Mesendoderm (in vitro differentiated cells): ENCODE results near the gene CHRND.

ENCODE experiments used
- DNase-seq: peaks from one replicate; pipeline ENCODE4 v3.0.0; 2013
- H2AK5ac ChIP-seq: 2 replicates; pipeline ENCODE4 v1.6.1; 2013; ENCODE audit warnings: low read length, inconsistent platforms
- H2BK120ac ChIP-seq: 2 replicates; pipeline ENCODE4 v1.6.1; 2013; ENCODE audit warnings: low read depth, mild to moderate bottlenecking, low read length, moderate library complexity, mixed read lengths
- H2BK15ac ChIP-seq: replicated peaks from 2 replicates; pipeline ENCODE4 v1.6.1; 2013; ENCODE audit warnings: low read depth, mild to moderate bottlenecking, moderate library complexity
- H2BK5ac ChIP-seq: 2 replicates; pipeline ENCODE4 v1.6.1; 2013; ENCODE audit warnings: low read length, inconsistent platforms
- H3K18ac ChIP-seq: 2 replicates; pipeline ENCODE4 v1.6.1; 2013; ENCODE audit warnings: mild to moderate bottlenecking, low read length, mixed read lengths
- H3K23ac ChIP-seq: one replicate; pipeline ENCODE4 v1.6.1; 2013; ENCODE audit warnings: low read length
- H3K27ac ChIP-seq: 2 replicates; pipeline ENCODE4 v1.5.1; 2013; ENCODE audit warnings: low read depth, mild to moderate bottlenecking, inconsistent platforms, low read length, moderate library complexity
- H3K27me3 ChIP-seq: 2 replicates; pipeline ENCODE4 v1.6.1; 2013; ENCODE audit warnings: low read length, control low read depth, mild to moderate bottlenecking, inconsistent platforms; ENCODE audit not compliant: insufficient read depth, poor library complexity
- H3K36me3 ChIP-seq: 2 replicates; pipeline ENCODE4 v1.6.1; 2013; ENCODE audit warnings: low read length, inconsistent platforms; ENCODE audit not compliant: control insufficient read depth, insufficient read depth
- H3K4ac ChIP-seq: one replicate; pipeline ENCODE4 v1.6.1; 2013; ENCODE audit warnings: low read depth, mild to moderate bottlenecking, low read length, moderate library complexity
- H3K4me1 ChIP-seq: 2 replicates; pipeline ENCODE4 v1.6.1; 2013; ENCODE audit warnings: low read depth, low read length, inconsistent platforms; ENCODE audit not compliant: control insufficient read depth
- H3K4me2 ChIP-seq: 2 replicates; pipeline ENCODE4 v1.6.1; 2013; ENCODE audit warnings: low read length
- H3K4me3 ChIP-seq: 2 replicates; pipeline ENCODE4 v1.5.1; 2013; ENCODE audit warnings: mild to moderate bottlenecking, low read length
- H3K56ac ChIP-seq: one replicate; pipeline ENCODE4 v1.6.1; 2013; ENCODE audit warnings: low read length
- H3K79me1 ChIP-seq: 2 replicates; pipeline ENCODE4 v1.6.1; 2013; ENCODE audit warnings: low read length, inconsistent platforms
- H3K79me2 ChIP-seq: 2 replicates; pipeline ENCODE4 v1.6.1; 2013; ENCODE audit warnings: mild to moderate bottlenecking, low read length; ENCODE audit not compliant: control insufficient read depth, insufficient read depth
- H3K9ac ChIP-seq: 2 replicates; pipeline ENCODE4 v1.6.1; 2013; ENCODE audit warnings: low read length, inconsistent platforms
- H4K5ac ChIP-seq: one replicate; pipeline ENCODE4 v1.6.1; 2013; ENCODE audit warnings: low read length
- H4K8ac ChIP-seq: one replicate; pipeline ENCODE4 v1.6.1; 2013; ENCODE audit warnings: low read depth, mild to moderate bottlenecking, control low read depth, low read length, moderate library complexity
- WGBS: extraction: QIAGEN DNeasy Blood & Tissue Kit; methylation state at CpG from one replicate; pipeline ENCODE4 v1.1.7; 2013; ENCODE audit warnings: low lambda C conversion rate, missing lambda C conversion rate; ENCODE audit not compliant: insufficient coverage; ENCODE audit errors: extremely low coverage; 5-methylcytosine and 5-hydroxymethylcytosine counted together

Gene CHRND

GRCh38 chr2:232549655-232550353 lies 23.8 kb downstream of the CHRND start:
- Histone ChIP-seq H2BK15ac (no peak overlapping the region), H3K23ac (no peak overlapping the region), H3K9ac (peak overlapping the region; percentile 98), H3K27ac (peak overlapping the region; percentile 84), H4K8ac (no peak overlapping the region), H4K5ac (no peak overlapping the region), H3K36me3 (no peaks in the 10 kb centered on the region), H2AK5ac (no peak overlapping the region), H2BK120ac (no peak overlapping the region), H3K4me1 (peaks cover 4% of the 10 kb centered on the region), H3K4ac (peak overlapping the region; percentile 27), H2BK5ac (peak overlapping the region; percentile 80), H3K79me2 (peaks cover 17% of the 10 kb centered on the region), H3K79me1 (peaks cover 19% of the 10 kb centered on the region), H3K4me3 (peak overlapping the region; percentile 93), H3K18ac (peak overlapping the region; percentile 62), H3K56ac (peak overlapping the region; percentile 99), H3K27me3 (no peaks in the 10 kb centered on the region), H3K4me2 (peak overlapping the region; percentile 51)
- WGBS: no CpG with 5 or more reads among the region's 21 CpGs
- no peak for DNase-seq

- no peak within 1 kb of the TSS for H2AK5ac ChIP-seq
- H2BK5ac ChIP-seq: peak within 1 kb of the TSS; percentile 80
- DNase-seq: peak; percentile 98
- no peaks in the 10 kb centered on the region for H3K36me3 ChIP-seq
- H3K27ac ChIP-seq: peak within 1 kb of the TSS; percentile 93
- peaks cover 24% of the 10 kb centered on the region for H3K79me2 ChIP-seq
- H3K79me1 ChIP-seq: peaks cover 25% of the 10 kb centered on the region
- peak within 1 kb of the TSS; percentile 54 for H3K4me2 ChIP-seq
- H3K4ac ChIP-seq: peak within 1 kb of the TSS; percentile 82
- no CpG with 5 or more reads among the region's 81 CpGs for WGBS
- peak within 1 kb of the TSS; percentile 88 for H3K18ac ChIP-seq
- H4K5ac ChIP-seq: no peak within 1 kb of the TSS
- H3K27me3 ChIP-seq: no peaks in the 10 kb centered on the region
- peak within 1 kb of the TSS; percentile 98 for H3K9ac ChIP-seq
- H3K4me3 ChIP-seq: peak within 1 kb of the TSS; percentile 93
- H2BK120ac ChIP-seq: no peak within 1 kb of the TSS
- peaks cover 4% of the 10 kb centered on the region for H3K4me1 ChIP-seq
- H3K56ac ChIP-seq: peak within 1 kb of the TSS; percentile 99
- no peak within 1 kb of the TSS for H2BK15ac ChIP-seq
- peak within 1 kb of the TSS; percentile 82 for H4K8ac ChIP-seq
- H3K23ac ChIP-seq: peak within 1 kb of the TSS; percentile 76
Observed at GRCh38 chr2:232550354-232551249, 24.6 kb downstream of the CHRND start, which contains the start of the genes EIF4E2 and TIGD1. Gene EIF4E2 (plus strand): TSS chr2:232550689. CDS start chr2:232550725, 36 bp downstream. Gene TIGD1 (minus strand): TSS chr2:232550557. CDS start chr2:232549882, 675 bp downstream.

- peak overlapping the region; percentile 93 for H3K27ac ChIP-seq
- no peak overlapping the region for H4K8ac ChIP-seq
Observed at GRCh38 chr2:232551250-232551638, 25.3 kb downstream of the CHRND start.

GRCh38 chr2:232551776-232552175 lies 25.8 kb downstream of the CHRND start:
- peaks cover 26% of the 10 kb centered on the region for H3K79me1 ChIP-seq
- peak overlapping the region; percentile 54 for H3K4me2 ChIP-seq
- no peak overlapping the region for H2BK120ac ChIP-seq
- peak overlapping the region; percentile 87 for H3K56ac ChIP-seq
- peak overlapping the region; percentile 98 for H3K9ac ChIP-seq
- H3K4me3 ChIP-seq: no peak overlapping the region
- H3K27me3 ChIP-seq: no peaks in the 10 kb centered on the region
- no peak overlapping the region for H3K4ac ChIP-seq
- H3K27ac ChIP-seq: no peak overlapping the region
- DNase-seq: no peak
- no peak overlapping the region for H2BK5ac ChIP-seq
- no peak overlapping the region for H3K18ac ChIP-seq
- H3K36me3 ChIP-seq: no peaks in the 10 kb centered on the region
- no peak overlapping the region for H4K5ac ChIP-seq
- H3K23ac ChIP-seq: no peak overlapping the region
- no CpG with 5 or more reads among the region's 4 CpGs for WGBS
- peaks cover 4% of the 10 kb centered on the region for H3K4me1 ChIP-seq
- no peak overlapping the region for H4K8ac ChIP-seq
- peaks cover 24% of the 10 kb centered on the region for H3K79me2 ChIP-seq
- H2BK15ac ChIP-seq: no peak overlapping the region
- no peak overlapping the region for H2AK5ac ChIP-seq

More at GRCh38 chr2:232551250-232551638, 25.3 kb downstream of the CHRND start:
- Histone ChIP-seq H3K18ac (no peak overlapping the region), H3K4me1 (peaks cover 4% of the 10 kb centered on the region), H3K79me1 (peaks cover 25% of the 10 kb centered on the region), H3K4me3 (peak overlapping the region; percentile 67), H3K36me3 (no peaks in the 10 kb centered on the region), H3K23ac (no peak overlapping the region), H3K4me2 (peak overlapping the region; percentile 54), H2AK5ac (no peak overlapping the region), H2BK120ac (no peak overlapping the region), H2BK5ac (no peak overlapping the region), H2BK15ac (no peak overlapping the region), H3K27me3 (no peaks in the 10 kb centered on the region), H3K56ac (peak overlapping the region; percentile 87), H3K79me2 (peaks cover 24% of the 10 kb centered on the region), H3K9ac (peak overlapping the region; percentile 98), H3K4ac (no peak overlapping the region), H4K5ac (no peak overlapping the region)
- no CpG with 5 or more reads among the region's 7 CpGs for WGBS
- DNase-seq: no peak

- Histone ChIP-seq H2BK5ac (no peak overlapping the region), H2BK15ac (no peak overlapping the region), H3K79me2 (peaks cover 19% of the 10 kb centered on the region), H3K27ac (no peak overlapping the region), H3K4ac (no peak overlapping the region), H3K4me1 (peaks cover 4% of the 10 kb centered on the region), H4K8ac (no peak overlapping the region), H3K79me1 (peaks cover 18% of the 10 kb centered on the region), H3K23ac (no peak overlapping the region), H2AK5ac (no peak overlapping the region), H3K9ac (no peak overlapping the region), H3K18ac (no peak overlapping the region), H3K4me2 (no peak overlapping the region), H2BK120ac (no peak overlapping the region), H3K4me3 (no peak overlapping the region), H3K56ac (no peak overlapping the region), H4K5ac (no peak overlapping the region), H3K36me3 (peaks cover 2% of the 10 kb centered on the region), H3K27me3 (no peaks in the 10 kb centered on the region)
- no peak for DNase-seq
- no CpG with 5 or more reads among the region's 3 CpGs for WGBS
Observed at GRCh38 chr2:232556426-232556825, 30.5 kb downstream of the CHRND start.
